ENCODE data around the gene DNAJC5. TPM values are rescaled to one million over a fixed set of nuclear protein-coding genes. Genes with fewer than 3 reads are reported as not detected.

Gene DNAJC5
- total RNA-seq, 1 donor from 2014 or later = 67.3 TPM

DNA sequence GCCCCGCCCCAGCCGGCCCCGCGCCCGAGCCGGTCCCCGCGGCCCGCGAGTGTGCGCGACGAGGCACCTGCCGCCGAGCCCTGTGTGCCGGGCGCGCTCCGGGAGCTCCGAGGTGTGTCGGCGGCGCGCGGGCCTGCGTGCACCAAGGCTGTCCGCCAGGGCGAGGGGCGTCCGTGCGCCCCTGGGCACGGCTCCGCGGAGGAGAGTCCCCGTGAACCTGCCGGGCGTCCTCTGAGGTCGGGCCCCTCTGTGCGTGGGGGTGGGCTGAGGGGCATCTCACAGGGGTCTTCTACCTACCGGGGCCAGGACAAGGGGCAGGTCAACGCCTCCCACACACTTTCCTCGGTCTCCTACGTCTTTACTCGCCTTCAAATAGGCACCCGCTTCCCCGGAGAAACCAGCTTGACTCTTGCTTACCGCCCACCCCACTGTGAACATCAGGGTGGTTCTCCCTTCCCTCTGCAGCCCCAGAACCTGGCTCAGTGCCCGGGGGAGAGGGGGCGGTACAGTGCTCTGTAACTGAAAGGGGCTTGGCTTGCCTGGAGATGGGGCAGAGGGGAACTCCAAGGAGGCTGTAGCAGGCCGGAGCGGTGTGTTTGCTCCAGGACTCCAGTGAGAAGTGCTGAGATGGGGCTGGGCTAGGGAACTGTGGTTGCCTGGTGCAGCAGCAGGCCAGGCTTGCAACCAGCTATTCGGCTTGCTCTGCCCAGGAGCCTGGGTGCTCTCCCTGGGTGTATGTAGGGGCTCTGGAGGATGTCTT is 84.8 kb downstream of the DNAJC5 start, which contains the start of gene SAMD10:
TSS of gene SAMD10 (minus strand) at position 86 of the 760 bp plus-strand sequence. CDS start 175 bp downstream, outside the sequence.
- DNase-seq (ENCODE audit: low read depth in 2 of 2) = peak in 1 of 2 donors; percentile 35

DNA sequence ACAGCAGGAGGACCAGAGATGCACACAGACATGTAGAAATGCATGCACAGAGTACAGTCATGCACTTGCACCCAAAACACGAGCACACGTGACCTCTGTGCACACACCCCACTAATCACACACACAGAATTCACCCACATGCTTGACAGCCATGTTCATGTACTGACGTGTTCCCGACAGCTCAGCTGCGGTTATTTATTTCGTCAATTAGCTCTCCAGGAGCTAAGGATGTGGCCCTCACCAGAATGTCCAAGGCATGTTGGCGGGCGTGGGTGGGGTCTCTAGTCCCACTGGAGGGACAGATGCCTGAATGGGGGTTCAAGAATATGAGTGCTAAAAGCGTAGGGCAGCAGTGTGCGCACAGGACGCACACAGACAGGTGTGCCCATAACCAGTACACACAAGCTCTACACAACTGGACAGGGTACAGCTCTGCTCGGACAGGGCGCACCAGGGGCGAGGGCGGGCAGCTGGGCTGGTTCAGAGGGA is 85.4 kb downstream of the DNAJC5 start:
- no peak for DNase-seq (ENCODE audit: low read depth in 2 of 2)

DNA sequence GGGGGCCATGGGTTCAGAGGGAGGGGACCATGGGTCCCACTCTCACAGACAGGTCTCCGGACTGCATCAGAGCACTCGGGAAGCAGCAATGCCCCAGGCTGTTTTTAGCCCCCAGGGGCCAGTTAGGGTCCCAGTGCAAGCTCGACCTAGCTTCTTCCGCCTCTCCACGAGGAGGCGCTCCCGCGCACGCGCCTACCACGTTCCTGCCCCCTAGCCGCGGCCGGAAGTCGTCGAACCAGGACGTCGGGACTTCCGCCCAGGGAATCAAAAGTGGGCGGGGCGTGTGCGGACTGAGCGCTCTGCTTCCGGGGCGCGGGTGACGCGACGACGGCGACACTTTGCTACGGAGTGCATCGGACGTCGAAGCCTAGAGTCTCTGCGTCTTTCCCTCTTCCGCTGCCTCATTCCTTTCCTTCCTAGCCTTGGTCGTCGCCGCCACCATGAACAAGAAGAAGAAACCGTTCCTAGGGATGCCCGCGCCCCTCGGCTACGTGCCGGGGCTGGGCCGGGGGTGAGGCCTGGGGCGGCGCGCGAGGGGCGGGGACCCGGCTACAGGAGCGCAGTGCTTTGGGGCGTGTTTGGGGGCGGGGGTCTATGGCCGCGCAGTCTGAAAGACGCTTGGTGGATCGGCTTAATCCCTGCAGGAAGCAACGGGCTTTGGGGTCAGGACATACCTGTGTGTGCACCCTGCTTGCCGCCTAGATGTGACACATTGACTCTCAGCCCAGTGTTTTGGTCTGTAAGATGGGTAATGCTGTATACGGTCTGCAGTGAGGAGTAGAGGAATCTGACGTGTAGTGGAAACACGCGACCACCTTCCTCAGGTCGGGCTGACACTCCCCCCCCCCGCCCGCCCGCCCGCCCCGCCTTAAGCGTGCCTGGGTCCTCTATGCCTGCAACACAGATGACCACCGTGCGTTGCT is 86.1 kb downstream of the DNAJC5 start, which contains the start of gene PRPF6:
TSS of gene PRPF6 (plus strand) at position 327 of the 923 bp plus-strand sequence. CDS start at position 441, 114 bp downstream.
- peak; percentile 89 to 97 for DNase-seq (ENCODE audit: low read depth in 2 of 2)

DNA sequence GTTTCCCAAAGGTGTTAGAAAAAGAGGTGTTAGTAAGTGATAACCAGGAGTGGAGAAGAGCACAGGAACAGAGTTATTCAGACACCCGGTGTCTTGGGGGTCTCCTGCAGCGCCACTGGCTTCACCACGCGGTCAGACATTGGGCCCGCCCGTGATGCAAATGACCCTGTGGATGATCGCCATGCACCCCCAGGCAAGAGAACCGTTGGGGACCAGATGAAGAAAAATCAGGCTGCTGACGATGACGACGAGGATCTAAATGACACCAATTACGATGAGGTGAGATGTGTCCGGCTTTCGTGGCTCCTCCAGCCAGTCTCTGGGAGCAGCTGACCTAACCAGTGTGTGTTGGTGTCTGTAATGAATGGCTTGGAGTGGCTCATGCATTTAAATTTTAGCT is 88.0 kb downstream of the DNAJC5 start:
- no peak for DNase-seq (ENCODE audit: low read depth in 2 of 2)

Other genes starting within 250 kb of the DNAJC5 start
- 0.38 and 0.51 TPM in 2 replicates for gene STMN3, start 241.7 kb upstream of the DNAJC5 start, total RNA-seq
- 6.0 and 6.1 TPM in 2 replicates for gene RTEL1, start 236.8 kb upstream of the DNAJC5 start, total RNA-seq
- gene TNFRSF6B, start 198.5 kb upstream of the DNAJC5 start, total RNA-seq = 3.9 and 15.4 TPM in 2 replicates
- gene ARFRP1, start 187.2 kb upstream of the DNAJC5 start, total RNA-seq = 22.5 and 38.1 TPM in 2 replicates
- 10.1 and 13.8 TPM in 2 replicates for gene ZGPAT, start 187.1 kb upstream of the DNAJC5 start, total RNA-seq
- 0.90 and 1.5 TPM in 2 replicates for gene LIME1, start 158.5 kb upstream of the DNAJC5 start, total RNA-seq
- gene SLC2A4RG, start 155.3 kb upstream of the DNAJC5 start, total RNA-seq = 5.9 and 9.2 TPM in 2 replicates
- 67.1 and 69.7 TPM in 2 replicates for gene ZBTB46, start 63.9 kb upstream of the DNAJC5 start, total RNA-seq
- gene ABHD16B, start 33.6 kb upstream of the DNAJC5 start, total RNA-seq = not detected in 2 replicates
- gene TPD52L2, start 29.9 kb upstream of the DNAJC5 start, total RNA-seq = 112 and 178 TPM in 2 replicates
- 26.6 and 45.0 TPM in 2 replicates for gene UCKL1, start 61.3 kb downstream of the DNAJC5 start, total RNA-seq
- 5.9 and 11.0 TPM in 2 replicates for gene ZNF512B, start 74.8 kb downstream of the DNAJC5 start, total RNA-seq
- 2.4 and 5.9 TPM in 2 replicates for gene SAMD10, start 84.5 kb downstream of the DNAJC5 start, total RNA-seq
- 40.6 and 49.0 TPM in 2 replicates for gene PRPF6, start 86.0 kb downstream of the DNAJC5 start, total RNA-seq
- gene C20orf204, start 141.1 kb downstream of the DNAJC5 start, total RNA-seq = 5.8 and 6.3 TPM in 2 replicates
- gene SOX18, start 154.5 kb downstream of the DNAJC5 start, total RNA-seq = 27.2 and 75.7 TPM in 2 replicates
- gene TCEA2, start 168.1 kb downstream of the DNAJC5 start, total RNA-seq = 27.0 and 36.0 TPM in 2 replicates
- gene RGS19, start 184.4 kb downstream of the DNAJC5 start, total RNA-seq = 12.8 and 23.0 TPM in 2 replicates
- gene OPRL1, start 185.0 kb downstream of the DNAJC5 start, total RNA-seq = 2.3 and 2.7 TPM in 2 replicates
- 0.13 and 0.26 TPM in 2 replicates for gene LKAAEAR1, start 189.3 kb downstream of the DNAJC5 start, total RNA-seq
- gene NPBWR2, start 212.4 kb downstream of the DNAJC5 start, total RNA-seq = not detected in 2 replicates